ENCODE data around the gene TMEM132D. TPM values are rescaled to one million over a fixed set of nuclear protein-coding genes. Genes with fewer than 3 reads are reported as not detected.

Gene TMEM132D
- polyA plus RNA-seq, 1 donor from 2014 or later: 1.3 TPM

DNA sequence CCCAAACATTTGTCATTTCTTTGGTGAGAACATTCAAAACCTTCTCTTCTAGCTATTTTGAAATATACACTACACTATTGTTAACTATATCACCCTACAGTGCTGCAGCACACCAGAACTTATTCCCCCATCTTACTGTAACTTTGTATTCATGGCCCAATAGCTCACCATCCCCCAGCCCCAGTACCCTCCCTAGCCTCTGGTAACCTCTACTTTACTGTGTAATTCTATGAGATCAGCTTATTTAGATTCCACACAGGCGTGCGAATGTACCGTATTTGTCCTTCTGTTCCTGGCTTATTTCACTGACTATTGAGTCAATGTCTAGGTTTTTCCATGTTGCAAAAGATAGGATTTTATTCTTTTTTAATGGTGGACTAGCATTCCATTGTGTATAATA lies 469.0 kb downstream of the TMEM132D start:
- H3K27ac ChIP-seq (ENCODE audit: low read length): no peak overlapping the region
- no peaks in the 10 kb centered on the region for H3K27me3 ChIP-seq (ENCODE audit: insufficient read depth, low read depth, low read length)
- no peak overlapping the region for H3K4me3 ChIP-seq (ENCODE audit: low read length)
- no peaks in the 10 kb centered on the region for H3K9me2 ChIP-seq (ENCODE audit: insufficient read depth, low read length)
- no peaks in the 10 kb centered on the region for H3K79me2 ChIP-seq (replicated peaks; ENCODE audit: insufficient read depth, low read length)
- no peaks in the 10 kb centered on the region for H3K36me3 ChIP-seq (ENCODE audit: insufficient read depth, low read length)
- no peak overlapping the region for H2AFZ ChIP-seq (ENCODE audit: low read depth, low read length)
- no peaks in the 10 kb centered on the region for H4K20me1 ChIP-seq (ENCODE audit: insufficient read depth)
- H3K9me3 ChIP-seq (ENCODE audit: low read length): no peaks in the 10 kb centered on the region
- no peak overlapping the region for H3K4me2 ChIP-seq (ENCODE audit: low read length)
- H3F3A ChIP-seq (ENCODE audit: insufficient read depth, low read length, poor library complexity, severe bottlenecking): no peaks in the 10 kb centered on the region
- TF ChIP-seq EZH2 (IDR thresholded peaks at IDR 0.05; ENCODE audit: borderline replicate concordance, insufficient read depth, low read length, poor library complexity, severe bottlenecking) (no peak), RAD21 (conservative IDR thresholded peaks at IDR 0.05) (no peak), MXI1 (conservative IDR thresholded peaks at IDR 0.05; ENCODE audit: poor library complexity, severe bottlenecking) (no peak), POLR2AphosphoS5 (IDR thresholded peaks at IDR 0.05) (no peak)
- no peak overlapping the region for H3K9ac ChIP-seq (ENCODE audit: low read length)

DNA sequence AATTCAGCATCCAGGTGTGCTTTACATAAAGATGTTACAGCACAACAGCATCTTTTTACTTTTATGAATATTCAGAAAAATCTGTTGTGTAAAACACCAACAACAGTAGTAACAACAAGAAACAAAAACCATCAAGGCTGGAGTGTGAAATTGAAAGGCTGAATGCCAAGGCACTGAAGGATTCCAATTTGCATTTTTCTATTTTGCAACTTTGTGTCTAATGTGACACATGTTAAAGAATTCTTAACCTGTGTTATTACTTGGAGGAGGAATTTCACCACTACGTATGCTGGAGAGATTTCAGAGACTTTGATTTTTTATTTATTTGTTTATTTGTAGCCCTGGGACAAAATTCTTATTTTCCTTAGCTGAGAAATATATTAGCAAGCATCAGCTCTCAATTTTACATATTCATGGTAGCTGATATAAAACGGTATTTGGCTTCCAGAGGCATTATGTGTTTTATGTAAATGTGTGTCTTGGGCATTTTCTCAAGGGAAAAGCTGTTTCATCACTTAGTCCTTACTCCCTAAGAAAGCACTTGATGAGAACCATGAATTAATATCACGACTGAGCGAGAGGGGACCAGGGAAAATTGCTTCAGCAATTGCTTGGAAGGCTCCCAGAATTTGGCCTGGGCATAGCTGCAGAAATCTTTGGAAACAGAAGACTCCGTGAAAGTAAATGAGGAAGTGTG lies 475.4 kb downstream of the TMEM132D start:
- Histone ChIP-seq H2AFZ (ENCODE audit: low read depth, low read length) (no peak overlapping the region), H3K9ac (ENCODE audit: low read length) (no peak overlapping the region), H3K4me3 (ENCODE audit: low read length) (no peak overlapping the region), H3K27me3 (ENCODE audit: insufficient read depth, low read depth, low read length) (no peaks in the 10 kb centered on the region), H3K27ac (ENCODE audit: low read length) (no peak overlapping the region), H3K79me2 (replicated peaks; ENCODE audit: insufficient read depth, low read length) (no peaks in the 10 kb centered on the region), H3K9me3 (ENCODE audit: low read length) (no peaks in the 10 kb centered on the region), H4K20me1 (ENCODE audit: insufficient read depth) (no peaks in the 10 kb centered on the region), H3K36me3 (ENCODE audit: insufficient read depth, low read length) (no peaks in the 10 kb centered on the region), H3K4me2 (ENCODE audit: low read length) (no peak overlapping the region), H3F3A (ENCODE audit: insufficient read depth, low read length, poor library complexity, severe bottlenecking) (no peaks in the 10 kb centered on the region), H3K9me2 (ENCODE audit: insufficient read depth, low read length) (no peaks in the 10 kb centered on the region)
- TF ChIP-seq RAD21 (conservative IDR thresholded peaks at IDR 0.05): no peak
- TF ChIP-seq, protein P1, sequence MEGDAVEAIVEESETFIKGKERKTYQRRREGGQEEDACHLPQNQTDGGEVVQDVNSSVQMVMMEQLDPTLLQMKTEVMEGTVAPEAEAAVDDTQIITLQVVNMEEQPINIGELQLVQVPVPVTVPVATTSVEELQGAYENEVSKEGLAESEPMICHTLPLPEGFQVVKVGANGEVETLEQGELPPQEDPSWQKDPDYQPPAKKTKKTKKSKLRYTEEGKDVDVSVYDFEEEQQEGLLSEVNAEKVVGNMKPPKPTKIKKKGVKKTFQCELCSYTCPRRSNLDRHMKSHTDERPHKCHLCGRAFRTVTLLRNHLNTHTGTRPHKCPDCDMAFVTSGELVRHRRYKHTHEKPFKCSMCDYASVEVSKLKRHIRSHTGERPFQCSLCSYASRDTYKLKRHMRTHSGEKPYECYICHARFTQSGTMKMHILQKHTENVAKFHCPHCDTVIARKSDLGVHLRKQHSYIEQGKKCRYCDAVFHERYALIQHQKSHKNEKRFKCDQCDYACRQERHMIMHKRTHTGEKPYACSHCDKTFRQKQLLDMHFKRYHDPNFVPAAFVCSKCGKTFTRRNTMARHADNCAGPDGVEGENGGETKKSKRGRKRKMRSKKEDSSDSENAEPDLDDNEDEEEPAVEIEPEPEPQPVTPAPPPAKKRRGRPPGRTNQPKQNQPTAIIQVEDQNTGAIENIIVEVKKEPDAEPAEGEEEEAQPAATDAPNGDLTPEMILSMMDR (IDR thresholded peaks at IDR 0.05; ENCODE audit: poor library complexity, severe bottlenecking): no peak
- no peak for TF ChIP-seq POLR2AphosphoS5 (IDR thresholded peaks at IDR 0.05)
- TF ChIP-seq MXI1 (conservative IDR thresholded peaks at IDR 0.05; ENCODE audit: poor library complexity, severe bottlenecking): no peak
- TF ChIP-seq SMC3 (conservative IDR thresholded peaks at IDR 0.05; ENCODE audit: poor library complexity): no peak
- no peak for TF ChIP-seq EZH2 (IDR thresholded peaks at IDR 0.05; ENCODE audit: borderline replicate concordance, insufficient read depth, low read length, poor library complexity, severe bottlenecking)
- no peak for TF ChIP-seq TAF1 (IDR thresholded peaks at IDR 0.05; ENCODE audit: low read depth)
- TF ChIP-seq, protein P2, sequence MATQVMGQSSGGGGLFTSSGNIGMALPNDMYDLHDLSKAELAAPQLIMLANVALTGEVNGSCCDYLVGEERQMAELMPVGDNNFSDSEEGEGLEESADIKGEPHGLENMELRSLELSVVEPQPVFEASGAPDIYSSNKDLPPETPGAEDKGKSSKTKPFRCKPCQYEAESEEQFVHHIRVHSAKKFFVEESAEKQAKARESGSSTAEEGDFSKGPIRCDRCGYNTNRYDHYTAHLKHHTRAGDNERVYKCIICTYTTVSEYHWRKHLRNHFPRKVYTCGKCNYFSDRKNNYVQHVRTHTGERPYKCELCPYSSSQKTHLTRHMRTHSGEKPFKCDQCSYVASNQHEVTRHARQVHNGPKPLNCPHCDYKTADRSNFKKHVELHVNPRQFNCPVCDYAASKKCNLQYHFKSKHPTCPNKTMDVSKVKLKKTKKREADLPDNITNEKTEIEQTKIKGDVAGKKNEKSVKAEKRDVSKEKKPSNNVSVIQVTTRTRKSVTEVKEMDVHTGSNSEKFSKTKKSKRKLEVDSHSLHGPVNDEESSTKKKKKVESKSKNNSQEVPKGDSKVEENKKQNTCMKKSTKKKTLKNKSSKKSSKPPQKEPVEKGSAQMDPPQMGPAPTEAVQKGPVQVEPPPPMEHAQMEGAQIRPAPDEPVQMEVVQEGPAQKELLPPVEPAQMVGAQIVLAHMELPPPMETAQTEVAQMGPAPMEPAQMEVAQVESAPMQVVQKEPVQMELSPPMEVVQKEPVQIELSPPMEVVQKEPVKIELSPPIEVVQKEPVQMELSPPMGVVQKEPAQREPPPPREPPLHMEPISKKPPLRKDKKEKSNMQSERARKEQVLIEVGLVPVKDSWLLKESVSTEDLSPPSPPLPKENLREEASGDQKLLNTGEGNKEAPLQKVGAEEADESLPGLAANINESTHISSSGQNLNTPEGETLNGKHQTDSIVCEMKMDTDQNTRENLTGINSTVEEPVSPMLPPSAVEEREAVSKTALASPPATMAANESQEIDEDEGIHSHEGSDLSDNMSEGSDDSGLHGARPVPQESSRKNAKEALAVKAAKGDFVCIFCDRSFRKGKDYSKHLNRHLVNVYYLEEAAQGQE (IDR thresholded peaks at IDR 0.05; ENCODE audit: borderline replicate concordance): no peak
- no peak for TF ChIP-seq EP300 (conservative IDR thresholded peaks at IDR 0.05; ENCODE audit: poor library complexity, severe bottlenecking)

Data from neural cell (in vitro differentiated cells).